Activated CD4-positive, alpha-beta T cell treated with anti-CD3 and anti-CD28 coated beads for 36 hours (primary cell): Measurements from ENCODE around the gene TCFL5. TPM values are rescaled to one million over a fixed set of nuclear protein-coding genes. Genes with fewer than 3 reads are reported as not detected.

Experiments
- ATAC-seq: fragments of 200-7000 bp; cut with Tn5 transposase; one replicate; pipeline ENCODE4 v1.10.0; 2021; ENCODE audit warnings: mild to moderate bottlenecking, moderate library complexity
- CTCF ChIA-PET: fragments of 350-600 bp; sonication (Branson Sonifier 250); formaldehyde crosslinking; loops from one replicate; lab custom pipeline; 2021; ENCODE audit warnings: antibody characterized with exemption; lab: Charles Lee
- POLR2A ChIA-PET: fragments of 350-600 bp; sonication (Branson Sonifier 250); formaldehyde crosslinking; loops from one replicate; lab custom pipeline; 2021; ENCODE audit warnings: antibody characterized with exemption, inconsistent platforms; lab: Charles Lee
- DNase-seq: peaks from one replicate; pipeline ENCODE4 v3.0.0-alpha.2; 2020
- H3K27ac Mint-ChIP-seq: one replicate; pipeline ENCODE4 v1.8.0; 2021; ENCODE audit warnings: mixed read lengths
- H3K27me3 Mint-ChIP-seq: one replicate; pipeline ENCODE4 v1.8.0; 2021; ENCODE audit warnings: mixed read lengths
- H3K36me3 Mint-ChIP-seq: one replicate; pipeline ENCODE4 v1.8.0; 2021; ENCODE audit warnings: low read depth, mixed read lengths
- H3K4me1 Mint-ChIP-seq: one replicate; pipeline ENCODE4 v1.8.0; 2021; ENCODE audit warnings: mixed read lengths
- H3K4me3 Mint-ChIP-seq: one replicate; pipeline ENCODE4 v1.8.0; 2021; ENCODE audit warnings: mild to moderate bottlenecking, moderate library complexity, mixed read lengths
- H3K9me3 Mint-ChIP-seq: one replicate; pipeline ENCODE4 v1.8.0; 2021; ENCODE audit warnings: low read depth, mixed read lengths
- intact Hi-C, 2 experiments: fragments of 100-400 bp; cut with DNase I in 1 of 2; cut with micrococcal nuclease in 1 of 2; formaldehyde crosslinking; loops; one replicate each; pipeline versions ENCODE4 v1.14.2 to v1.15.1; 2022 to 2024; cut with DNase I, micrococcal nuclease
- total RNA-seq, 2 experiments: library from RNA; stranded (reverse); gene quantifications; one replicate each; pipeline ENCODE4 v1.2.3, GENCODE V29; 2021

Gene TCFL5
- total RNA-seq, 2 experiments from 2014 or later: 5.2 to 6.6 TPM

DNA sequence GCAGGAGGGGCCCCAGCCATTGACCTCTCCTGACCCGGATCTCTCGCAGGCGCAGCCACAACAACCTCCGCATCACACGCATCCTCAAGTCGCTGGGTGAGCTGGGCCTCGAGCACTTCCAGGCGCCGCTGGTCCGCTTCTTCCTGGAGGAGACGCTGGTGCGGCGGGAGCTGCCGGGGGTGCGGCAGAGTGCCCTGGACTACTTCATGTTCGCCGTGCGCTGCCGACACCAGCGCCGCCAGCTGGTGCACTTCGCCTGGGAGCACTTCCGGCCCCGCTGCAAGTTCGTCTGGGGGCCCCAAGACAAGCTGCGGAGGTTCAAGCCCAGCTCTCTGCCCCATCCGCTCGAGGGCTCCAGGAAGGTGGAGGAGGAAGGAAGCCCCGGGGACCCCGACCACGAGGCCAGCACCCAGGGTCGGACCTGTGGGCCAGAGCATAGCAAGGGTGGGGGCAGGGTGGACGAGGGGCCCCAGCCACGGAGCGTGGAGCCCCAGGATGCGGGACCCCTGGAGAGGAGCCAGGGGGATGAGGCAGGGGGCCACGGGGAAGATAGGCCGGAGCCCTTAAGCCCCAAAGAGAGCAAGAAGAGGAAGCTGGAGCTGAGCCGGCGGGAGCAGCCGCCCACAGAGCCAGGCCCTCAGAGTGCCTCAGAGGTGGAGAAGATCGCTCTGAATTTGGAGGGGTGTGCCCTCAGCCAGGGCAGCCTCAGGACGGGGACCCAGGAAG, 49.3 kb downstream of the TCFL5 start:
- Mint-ChIP-seq H3K27me3 (peaks cover 14% of the 10 kb centered on the region), H3K4me3 (no peak overlapping the region), H3K4me1 (peaks cover 14% of the 10 kb centered on the region), H3K27ac (no peak overlapping the region), H3K36me3 (peaks cover 14% of the 10 kb centered on the region), H3K9me3 (no peaks in the 10 kb centered on the region)
- ChIA-PET POLR2A (no interaction called here), CTCF (no interaction called here)
- DNase-seq (no peak), ATAC-seq (no peak)
- intact Hi-C loops: no loop called here

DNA sequence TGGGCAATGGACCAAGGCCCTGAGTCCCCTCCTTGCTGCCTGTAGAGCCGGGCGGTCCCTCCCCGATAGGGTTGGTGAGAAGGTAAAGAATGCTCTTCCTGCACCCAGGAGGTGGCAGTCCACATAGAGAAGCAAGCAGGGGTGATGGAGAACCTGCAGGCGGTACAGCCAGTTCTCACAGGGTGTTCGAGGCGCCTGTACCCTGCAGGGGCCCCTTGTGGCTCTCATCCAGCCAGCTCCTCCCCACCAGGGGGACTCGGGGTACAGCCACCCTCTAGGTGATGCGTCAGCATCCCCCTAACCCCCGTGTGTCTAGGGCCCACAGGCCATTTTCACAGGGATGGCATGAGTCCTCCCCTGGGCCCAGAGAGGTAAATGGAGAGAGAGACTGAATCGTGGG, 49.9 kb downstream of the TCFL5 start:
- no peak overlapping the region for H3K4me3 Mint-ChIP-seq

DNA sequence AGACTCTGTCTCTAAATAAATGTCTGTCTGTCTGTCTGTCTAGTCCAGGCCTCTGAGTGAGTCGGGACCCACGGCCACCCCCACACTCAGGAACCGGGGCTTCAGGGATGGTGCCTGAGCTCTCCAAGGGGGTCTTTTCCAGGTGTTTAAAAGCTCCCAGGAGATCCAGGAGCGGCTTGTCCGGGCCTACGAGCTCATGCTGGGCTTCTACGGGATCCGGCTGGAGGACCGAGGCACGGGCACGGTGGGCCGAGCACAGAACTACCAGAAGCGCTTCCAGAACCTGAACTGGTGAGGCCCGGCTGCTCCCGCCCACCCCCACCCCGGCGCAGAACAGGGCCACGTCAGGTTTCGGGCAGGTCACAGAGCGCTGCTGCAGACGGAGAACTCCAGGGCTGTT, 50.3 kb downstream of the TCFL5 start:
- peaks cover 12% of the 10 kb centered on the region for H3K27me3 Mint-ChIP-seq
- H3K4me3 Mint-ChIP-seq: no peak overlapping the region
- no peak overlapping the region for H3K27ac Mint-ChIP-seq
- ATAC-seq (no peak), DNase-seq (no peak)
- no peaks in the 10 kb centered on the region for H3K9me3 Mint-ChIP-seq
- peaks cover 19% of the 10 kb centered on the region for H3K4me1 Mint-ChIP-seq
- ChIA-PET CTCF (no interaction called here), POLR2A (no interaction called here)
- intact Hi-C loops: no loop called here
- H3K36me3 Mint-ChIP-seq: peaks cover 14% of the 10 kb centered on the region

More for the DNA sequence above, 49.9 kb downstream of the TCFL5 start:
- ChIA-PET POLR2A (no interaction called here), CTCF (no interaction called here)
- intact Hi-C loops: no loop called here
- ATAC-seq: no peak
- DNase-seq: no peak
- Mint-ChIP-seq H3K27ac (no peak overlapping the region), H3K27me3 (peaks cover 14% of the 10 kb centered on the region), H3K9me3 (no peaks in the 10 kb centered on the region), H3K4me1 (peaks cover 17% of the 10 kb centered on the region), H3K36me3 (peaks cover 14% of the 10 kb centered on the region)

DNA sequence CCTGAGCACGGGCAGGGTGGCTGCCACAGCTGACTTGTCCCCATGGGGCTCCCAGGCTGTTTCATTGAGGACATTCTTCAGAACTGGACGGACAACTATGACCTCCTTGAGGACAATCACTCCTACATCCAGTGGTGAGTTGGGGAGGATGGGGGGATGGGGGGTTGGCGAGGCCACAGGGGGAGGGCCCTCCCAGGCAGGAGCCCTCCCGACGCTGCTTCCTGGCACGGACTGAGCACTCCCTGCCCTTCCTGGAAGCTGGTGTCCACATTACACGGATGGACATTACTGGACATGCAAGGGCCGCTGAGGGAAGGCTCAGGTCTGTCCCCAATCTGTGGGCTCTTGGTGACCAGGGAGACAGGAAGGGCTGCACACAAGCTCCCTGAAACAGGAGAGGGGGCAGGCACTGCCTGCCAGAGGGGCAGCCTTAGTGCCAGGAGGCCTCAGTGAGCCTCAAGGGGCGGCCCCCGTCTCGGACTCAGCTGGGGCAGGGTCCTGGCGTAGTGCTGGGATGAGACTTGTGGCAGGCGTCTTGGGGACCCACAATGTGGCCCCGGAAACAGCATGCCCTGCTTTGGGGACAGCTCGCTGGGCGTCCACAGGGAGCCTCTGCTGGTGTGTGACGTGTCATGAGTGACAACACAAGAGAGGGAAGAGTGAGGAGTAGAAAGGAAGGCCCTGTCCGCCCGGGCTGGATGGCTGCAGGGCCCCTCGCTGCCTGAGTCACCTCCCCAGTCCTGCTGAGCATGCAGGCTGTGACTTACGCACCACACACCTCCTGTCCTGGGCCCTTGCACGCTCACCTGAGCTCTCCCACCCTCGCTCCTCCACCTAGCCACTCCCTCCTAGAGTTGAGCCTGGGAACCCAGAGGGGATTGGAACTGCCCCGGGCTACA, 51.8 kb downstream of the TCFL5 start:
- peaks cover 17% of the 10 kb centered on the region for H3K4me1 Mint-ChIP-seq
- H3K9me3 Mint-ChIP-seq: no peaks in the 10 kb centered on the region
- H3K27ac Mint-ChIP-seq: no peak overlapping the region
- ChIA-PET CTCF (interaction anchor here (1.8 kb wide), 1 partner anchor 171 kb away, joined by 10 read pairs; no protein-coding TSS in a partner anchor), POLR2A (no interaction called here)
- ATAC-seq (no peak), DNase-seq (no peak)
- H3K4me3 Mint-ChIP-seq: no peak overlapping the region
- no peaks in the 10 kb centered on the region for H3K27me3 Mint-ChIP-seq
- H3K36me3 Mint-ChIP-seq: peaks cover 17% of the 10 kb centered on the region
- intact Hi-C loops: loop anchor here (2.0 to 5.0 kb wide), 2 partner anchors 15 to 307 kb away; no protein-coding TSS in a partner anchor

DNA sequence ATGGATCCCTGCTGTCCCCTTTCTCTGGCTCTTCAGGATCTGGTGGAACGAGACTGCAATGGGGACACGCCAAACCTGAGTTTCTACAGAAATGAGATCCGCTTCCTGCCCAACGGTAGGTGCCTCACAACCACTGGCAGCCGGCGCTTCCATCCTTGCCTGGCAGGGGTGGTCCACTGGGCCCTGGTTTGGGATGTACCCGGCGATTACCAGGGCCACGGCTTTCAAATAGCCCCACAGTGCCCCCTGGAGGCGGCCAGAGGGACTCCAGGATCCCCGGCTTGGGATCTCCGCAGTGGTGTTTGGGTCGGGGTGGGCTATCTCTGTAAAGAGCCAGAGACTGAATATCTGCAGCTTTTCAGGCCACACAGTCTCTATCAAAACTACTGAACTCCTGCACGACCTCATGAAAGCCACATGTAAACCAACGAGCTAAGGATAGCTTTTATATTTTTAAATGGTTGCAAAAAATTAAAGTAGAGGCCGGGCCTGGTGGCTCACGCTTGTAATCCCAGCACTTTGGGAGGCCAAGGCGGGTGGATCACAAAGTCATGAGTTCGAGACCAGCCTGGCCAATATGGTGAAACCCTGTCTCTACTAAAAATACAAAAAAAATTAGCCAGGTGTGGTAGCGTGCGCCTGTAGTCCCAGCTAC, 53.3 kb downstream of the TCFL5 start:
- H3K36me3 Mint-ChIP-seq: peaks cover 17% of the 10 kb centered on the region
- DNase-seq (peak; percentile 86), ATAC-seq (peak; percentile 67)
- no peaks in the 10 kb centered on the region for H3K27me3 Mint-ChIP-seq
- no peak overlapping the region for H3K4me3 Mint-ChIP-seq
- no peak overlapping the region for H3K27ac Mint-ChIP-seq
- CTCF ChIA-PET: interaction anchor here (0.6 to 2.2 kb wide), 19 partner anchors 14 to 689 kb away, joined by 3 to 16 read pairs (median 4); no protein-coding TSS in a partner anchor
- no peaks in the 10 kb centered on the region for H3K9me3 Mint-ChIP-seq
- H3K4me1 Mint-ChIP-seq: peaks cover 21% of the 10 kb centered on the region
- intact Hi-C loops: loop anchor here (1.0 to 5.0 kb wide), 4 partner anchors 14 to 308 kb away; no protein-coding TSS in a partner anchor
- POLR2A ChIA-PET: interaction anchor here (1.0 kb wide), 1 partner anchor 15 kb away, joined by 3 read pairs; no protein-coding TSS in a partner anchor

DNA sequence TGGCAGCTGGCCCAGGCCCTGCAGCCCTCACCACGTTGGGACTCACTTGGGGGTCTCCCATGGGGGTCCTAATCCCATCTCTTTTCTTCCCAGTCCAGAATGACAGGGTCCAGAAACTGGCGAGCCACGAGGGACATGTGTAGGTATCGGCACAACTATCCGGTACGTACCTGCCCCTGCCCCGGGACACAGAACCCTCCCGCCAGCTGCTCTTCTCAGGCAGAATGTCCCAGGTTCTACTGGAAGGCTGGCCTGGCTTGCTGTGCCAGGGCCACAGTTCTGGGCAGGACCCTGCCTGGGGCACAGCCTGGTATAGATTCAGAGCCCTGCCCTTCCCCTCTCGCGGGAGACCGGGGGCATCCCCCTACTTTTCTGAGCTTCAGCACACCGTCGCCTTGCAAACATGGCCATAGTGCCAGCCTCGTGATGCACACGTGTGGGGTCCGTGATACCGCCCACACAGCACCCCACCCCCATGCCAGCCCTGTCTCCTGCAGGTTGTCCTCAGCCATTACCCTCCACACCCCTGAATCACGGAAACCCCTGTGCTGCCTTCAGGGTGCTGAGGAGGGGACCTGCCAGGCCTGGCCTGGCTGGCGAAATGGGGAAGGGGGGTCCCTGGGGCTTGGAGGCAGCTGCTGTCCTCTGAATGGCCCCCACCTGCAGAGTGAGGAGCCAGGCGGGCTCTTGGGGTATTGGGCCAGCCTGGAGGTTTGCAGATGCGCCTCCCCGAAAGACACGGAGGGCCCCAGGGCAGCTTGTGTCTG, 54.0 kb downstream of the TCFL5 start:
- peaks cover 17% of the 10 kb centered on the region for H3K36me3 Mint-ChIP-seq
- intact Hi-C loops: loop anchor here (1.0 to 5.0 kb wide), 4 partner anchors 13 to 307 kb away; no protein-coding TSS in a partner anchor
- no peaks in the 10 kb centered on the region for H3K9me3 Mint-ChIP-seq
- DNase-seq: no peak
- no peak overlapping the region for H3K4me3 Mint-ChIP-seq
- H3K27me3 Mint-ChIP-seq: no peaks in the 10 kb centered on the region
- CTCF ChIA-PET: interaction anchor here (0.6 to 2.2 kb wide), 17 partner anchors 9 to 903 kb away, joined by 3 to 16 read pairs (median 4); partner anchors contain the start of gene COL9A3
- peaks cover 21% of the 10 kb centered on the region for H3K4me1 Mint-ChIP-seq
- POLR2A ChIA-PET: interaction anchor here (1.0 kb wide), 1 partner anchor 16 kb away, joined by 3 read pairs; no protein-coding TSS in a partner anchor
- no peak overlapping the region for H3K27ac Mint-ChIP-seq
- no peak for ATAC-seq

DNA sequence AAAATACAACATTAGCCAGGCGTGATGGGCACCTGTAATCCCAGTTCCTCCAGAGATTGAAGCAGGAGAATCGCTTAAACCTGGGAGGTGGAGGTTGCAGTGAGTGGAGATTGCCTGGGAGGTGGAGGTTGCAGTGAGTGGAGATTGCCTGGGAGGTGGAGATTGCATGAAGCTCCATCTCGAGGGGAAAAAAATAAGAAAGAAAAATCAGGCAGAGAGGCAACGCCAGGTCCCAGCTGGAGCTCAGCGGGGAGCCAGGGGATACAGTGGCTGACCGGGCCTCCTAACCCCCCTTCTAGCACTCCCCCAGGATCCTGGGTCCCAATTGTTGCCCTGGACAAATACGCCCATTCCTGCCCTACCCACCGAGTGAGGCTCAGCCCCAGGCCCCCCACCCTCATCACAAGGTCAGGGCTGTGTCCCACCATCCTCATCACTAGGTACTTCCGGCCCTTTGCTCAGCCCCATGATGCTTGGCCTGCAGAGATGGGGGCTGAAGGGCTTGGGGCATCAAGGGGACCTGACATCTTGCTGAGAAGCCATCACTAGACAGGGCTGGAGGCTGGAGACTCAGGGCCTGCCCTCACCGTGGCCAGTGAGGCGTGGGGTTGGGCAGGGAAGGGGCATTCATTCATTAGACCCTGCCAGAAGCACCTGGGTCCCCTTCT, 55.1 kb downstream of the TCFL5 start:
- ChIA-PET POLR2A (no interaction called here), CTCF (interaction anchor here (1.2 kb wide), 1 partner anchor 132 kb away, joined by 4 read pairs; no protein-coding TSS in a partner anchor)
- H3K36me3 Mint-ChIP-seq: peaks cover 14% of the 10 kb centered on the region
- intact Hi-C loops: loop anchor here in 1 of 2 experiments (5.0 kb wide), 1 partner anchor 304 kb away; no protein-coding TSS in a partner anchor
- no peaks in the 10 kb centered on the region for H3K9me3 Mint-ChIP-seq
- H3K27ac Mint-ChIP-seq: no peak overlapping the region
- no peaks in the 10 kb centered on the region for H3K27me3 Mint-ChIP-seq
- no peak for ATAC-seq
- peak overlapping the region; percentile 78 for H3K4me3 Mint-ChIP-seq
- DNase-seq: no peak
- H3K4me1 Mint-ChIP-seq: peaks cover 21% of the 10 kb centered on the region

DNA sequence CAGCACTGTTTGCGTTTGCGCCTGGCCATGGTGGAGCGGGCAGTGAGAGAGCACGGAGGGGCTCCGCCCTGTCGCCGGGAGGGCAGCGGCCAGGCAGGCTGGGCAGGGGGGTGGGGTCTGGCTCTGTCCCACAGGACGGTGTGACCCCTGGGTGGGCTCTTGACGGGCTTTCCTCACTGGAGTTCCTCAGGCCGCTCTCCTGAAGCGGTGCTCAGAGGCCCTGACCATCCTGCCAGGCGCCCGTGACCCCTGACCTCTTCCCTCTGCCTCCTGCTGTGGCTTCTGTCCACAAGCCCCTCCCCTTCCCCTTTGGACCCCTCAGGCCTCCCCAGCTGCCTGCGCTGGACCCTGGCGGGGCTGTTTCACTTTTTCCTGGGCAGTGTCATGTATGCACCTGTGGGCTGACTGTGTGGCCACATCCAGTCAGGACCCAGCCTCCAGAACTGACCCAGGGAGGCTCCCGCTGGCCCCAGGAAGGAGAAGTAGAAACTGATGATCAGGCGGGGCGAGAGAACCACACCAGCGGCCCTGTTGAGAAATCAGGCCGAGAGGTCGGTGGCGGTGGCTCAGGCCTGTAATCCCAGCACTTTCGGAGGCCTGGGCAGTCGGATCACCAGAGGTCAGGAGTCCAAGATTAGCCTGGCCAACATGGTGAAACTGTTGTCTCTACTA, 55.8 kb downstream of the TCFL5 start:
- H3K27me3 Mint-ChIP-seq: no peaks in the 10 kb centered on the region
- ChIA-PET CTCF (interaction anchor here (0.6 to 1.2 kb wide), 2 partner anchors 125 to 131 kb away, joined by 3 to 4 read pairs; no protein-coding TSS in a partner anchor), POLR2A (interaction anchor here (0.6 kb wide), 1 partner anchor 111 kb away, joined by 3 read pairs; no protein-coding TSS in a partner anchor)
- peak overlapping the region; percentile 60 for H3K27ac Mint-ChIP-seq
- intact Hi-C loops: loop anchor here (2.0 to 5.0 kb wide), 2 partner anchors 57 to 304 kb away; no protein-coding TSS in a partner anchor
- H3K4me1 Mint-ChIP-seq: peaks cover 21% of the 10 kb centered on the region
- H3K4me3 Mint-ChIP-seq: peak overlapping the region; percentile 78
- H3K36me3 Mint-ChIP-seq: peaks cover 16% of the 10 kb centered on the region
- no peak for ATAC-seq
- no peak for DNase-seq
- H3K9me3 Mint-ChIP-seq: no peaks in the 10 kb centered on the region

DNA sequence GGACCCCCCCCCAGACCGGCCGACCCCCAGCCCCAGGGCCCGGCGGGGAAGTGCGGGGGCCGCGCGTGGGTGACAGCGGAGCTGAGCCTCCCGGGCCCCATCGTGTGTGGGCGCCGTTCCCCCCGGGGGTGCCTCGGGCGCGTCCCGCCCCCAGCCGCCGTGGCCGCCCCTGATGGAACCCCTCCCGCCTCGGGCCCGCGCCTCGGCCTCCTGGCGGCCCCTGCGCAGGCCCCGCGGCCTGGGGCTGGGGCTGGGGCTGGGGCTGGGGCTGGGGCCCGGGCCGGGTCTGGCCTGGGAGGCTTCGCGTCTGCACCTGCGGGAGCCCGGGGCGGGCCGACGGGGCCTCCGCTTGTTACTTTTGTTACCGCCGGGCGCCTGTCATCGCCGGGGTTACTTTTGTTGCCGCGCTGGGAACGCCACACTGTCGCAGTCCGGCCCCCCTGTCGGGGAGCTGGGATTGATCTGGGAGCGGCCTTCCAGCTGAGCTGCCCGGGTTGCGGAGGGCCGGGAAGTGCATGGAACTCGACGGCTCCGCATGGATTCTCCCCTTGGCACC, 56.4 kb downstream of the TCFL5 start:
- H3K4me3 Mint-ChIP-seq: peak overlapping the region; percentile 78
- no peaks in the 10 kb centered on the region for H3K9me3 Mint-ChIP-seq
- DNase-seq (peak; percentile 63), ATAC-seq (peak; percentile 27)
- peaks cover 21% of the 10 kb centered on the region for H3K4me1 Mint-ChIP-seq
- H3K36me3 Mint-ChIP-seq: peaks cover 19% of the 10 kb centered on the region
- ChIA-PET POLR2A (interaction anchor here (0.6 kb wide), 1 partner anchor 112 kb away, joined by 3 read pairs; no protein-coding TSS in a partner anchor), CTCF (interaction anchor here (0.6 to 1.2 kb wide), 2 partner anchors 125 to 131 kb away, joined by 3 to 4 read pairs; no protein-coding TSS in a partner anchor)
- peak overlapping the region; percentile 31 for H3K27ac Mint-ChIP-seq
- H3K27me3 Mint-ChIP-seq: no peaks in the 10 kb centered on the region
- intact Hi-C loops: loop anchor here (2.0 to 5.0 kb wide), 2 partner anchors 58 to 303 kb away; no protein-coding TSS in a partner anchor
